OCI-LY1 (cell line): ENCODE measurements around the gene TBC1D16.

ENCODE experiments used
- H2AFZ ChIP-seq: fragments of 200-600 bp; sonication (generic), shearing (Covaris generic); 2 replicates; pipeline ENCODE4 v1.6.0; 2014; ENCODE audit warnings: antibody characterized with exemption, mild to moderate bottlenecking, low read length
- H3F3A ChIP-seq: fragments of 200-600 bp; sonication (generic), shearing (Covaris generic); 2 replicates; pipeline ENCODE4 v1.6.0; 2014; ENCODE audit warnings: mild to moderate bottlenecking, antibody characterized with exemption, low read length, moderate library complexity; ENCODE audit not compliant: insufficient read depth
- H3K27ac ChIP-seq: fragments of 200-600 bp; sonication (generic); 2 replicates; pipeline ENCODE4 v1.5.1; 2014; ENCODE audit warnings: low read length, mixed run types, mild to moderate bottlenecking, low read depth; ENCODE audit not compliant: poor library complexity, severe bottlenecking
- H3K27me3 ChIP-seq: fragments of 200-600 bp; sonication (generic); 2 replicates; pipeline ENCODE4 v1.6.0; 2014; ENCODE audit warnings: antibody characterized with exemption, mild to moderate bottlenecking, low read length, moderate library complexity; ENCODE audit not compliant: insufficient read depth
- H3K36me3 ChIP-seq: fragments of 200-600 bp; sonication (generic); 2 replicates; pipeline ENCODE4 v1.6.1; 2014; ENCODE audit warnings: mild to moderate bottlenecking, antibody characterized with exemption, low read length, moderate library complexity, mixed read lengths; ENCODE audit not compliant: insufficient read depth
- H3K4me1 ChIP-seq: fragments of 200-600 bp; sonication (generic); 2 replicates; pipeline ENCODE4 v1.5.1; 2014; ENCODE audit warnings: mild to moderate bottlenecking, low read length, moderate library complexity; ENCODE audit not compliant: insufficient read depth, severe bottlenecking
- H3K4me2 ChIP-seq: fragments of 200-600 bp; sonication (generic), shearing (Covaris generic); 2 replicates; pipeline ENCODE4 v1.6.1; 2014; ENCODE audit warnings: low read length
- H3K4me3 ChIP-seq: fragments of 200-600 bp; sonication (generic); 2 replicates; pipeline ENCODE4 v1.5.1; 2014; ENCODE audit warnings: low read length, low read depth, mild to moderate bottlenecking, mixed read lengths; ENCODE audit not compliant: poor library complexity, severe bottlenecking
- H3K79me2 ChIP-seq: fragments of 200-600 bp; shearing (Covaris generic); 2 replicates; pipeline ENCODE4 v1.6.1; 2016; ENCODE audit warnings: mixed run types, low read length, mixed read lengths; ENCODE audit not compliant: insufficient read depth
- H3K9ac ChIP-seq: fragments of 200-600 bp; sonication (generic), shearing (Covaris generic); 2 replicates; pipeline ENCODE4 v1.6.1; 2014; ENCODE audit warnings: mild to moderate bottlenecking, low read length, mixed read lengths
- H3K9me2 ChIP-seq: fragments of 200-600 bp; sonication (generic), shearing (Covaris generic); 2 replicates; pipeline ENCODE4 v1.6.1; 2014; ENCODE audit warnings: low read depth, mild to moderate bottlenecking, low read length, mixed read lengths
- H3K9me3 ChIP-seq: fragments of 200-600 bp; shearing (Covaris generic); 2 replicates; pipeline ENCODE4 v1.6.1; 2014; ENCODE audit warnings: low read length, mixed read lengths
- H4K20me1 ChIP-seq: fragments of 200-600 bp; sonication (generic), shearing (Covaris generic); 2 replicates; pipeline ENCODE4 v1.6.0; 2016; ENCODE audit warnings: mild to moderate bottlenecking, low read length; ENCODE audit not compliant: insufficient read depth
- CTCF ChIP-seq: fragments of 200-600 bp; sonication (generic), shearing (Covaris generic); IDR thresholded peaks from 2 replicates; pipeline ENCODE4 v1.5.1; 2017; ENCODE audit warnings: mild to moderate bottlenecking, antibody characterized with exemption, low read length, moderate library complexity, mixed read lengths
- EZH2 ChIP-seq: fragments of 200-600 bp; sonication (generic), shearing (Covaris generic); IDR thresholded peaks from 2 replicates; pipeline ENCODE4 v1.8.0; 2017; ENCODE audit warnings: borderline replicate concordance, mixed run types, mild to moderate bottlenecking, antibody characterized with exemption, low read length, moderate library complexity, mixed read lengths

The TBC1D16 gene

GRCh38 chr17:80025140-80025539 is 10.5 kb downstream of the TBC1D16 start:
- H3K4me2 ChIP-seq, result no peak overlapping the region
- H3K27me3 ChIP-seq, result no peaks in the 10 kb centered on the region; the same call in 1 of the 2 replicates
- no peak overlapping the region for H3K27ac ChIP-seq
- H3F3A ChIP-seq, result no peaks in the 10 kb centered on the region
- no peak overlapping the region for H3K4me3 ChIP-seq
- no peaks in the 10 kb centered on the region for H4K20me1 ChIP-seq
- no peaks in the 10 kb centered on the region for H3K79me2 ChIP-seq
- H2AFZ ChIP-seq, result no peak overlapping the region
- H3K4me1 ChIP-seq, result no peaks in the 10 kb centered on the region
- no peak overlapping the region for H3K9ac ChIP-seq
- H3K36me3 ChIP-seq, result no peaks in the 10 kb centered on the region
- H3K9me3 ChIP-seq, result no peaks in the 10 kb centered on the region
- H3K9me2 ChIP-seq, result no peaks in the 10 kb centered on the region
- no peak for TF ChIP-seq EZH2
- TF ChIP-seq CTCF, result no peak

GRCh38 chr17:80024206-80024972 is 11.3 kb downstream of the TBC1D16 start:
- Histone ChIP-seq H3K9ac (no peak overlapping the region), H2AFZ (no peak overlapping the region), H3K36me3 (no peaks in the 10 kb centered on the region), H3K4me3 (no peak overlapping the region), H3K4me1 (no peaks in the 10 kb centered on the region), H3K27ac (no peak overlapping the region), H3K9me2 (no peaks in the 10 kb centered on the region), H4K20me1 (no peaks in the 10 kb centered on the region), H3K9me3 (no peaks in the 10 kb centered on the region), H3F3A (no peaks in the 10 kb centered on the region), H3K27me3 (no peaks in the 10 kb centered on the region), H3K4me2 (no peak overlapping the region), H3K79me2 (no peaks in the 10 kb centered on the region)
- no peak for TF ChIP-seq CTCF
- no peak for TF ChIP-seq EZH2

GRCh38 chr17:80023481-80024205 is 12.0 kb downstream of the TBC1D16 start:
- H3F3A ChIP-seq, result no peaks in the 10 kb centered on the region
- no peaks in the 10 kb centered on the region for H3K79me2 ChIP-seq
- H3K27ac ChIP-seq, result no peak overlapping the region
- no peaks in the 10 kb centered on the region for H3K9me3 ChIP-seq
- H4K20me1 ChIP-seq, result no peaks in the 10 kb centered on the region
- H3K4me2 ChIP-seq, result no peak overlapping the region
- H3K36me3 ChIP-seq, result no peaks in the 10 kb centered on the region
- H2AFZ ChIP-seq, result no peak overlapping the region
- H3K9me2 ChIP-seq, result no peaks in the 10 kb centered on the region
- H3K4me1 ChIP-seq, result no peaks in the 10 kb centered on the region
- no peak overlapping the region for H3K9ac ChIP-seq
- TF ChIP-seq EZH2, result no peak
- H3K4me3 ChIP-seq, result no peak overlapping the region
- H3K27me3 ChIP-seq, result no peaks in the 10 kb centered on the region
